WI38 (cell line): Measurements from ENCODE around the gene NT5C1A.

ENCODE experiments used
- H3K4me3 ChIP-seq: 2 replicates; pipeline ENCODE4 v1.5.1; 2011; ENCODE audit warnings: low read depth, mild to moderate bottlenecking, control low read depth, low read length
- CTCF ChIP-seq: IDR thresholded peaks from 2 replicates; pipeline ENCODE4 v1.5.1; 2012; ENCODE audit warnings: low read depth, mild to moderate bottlenecking, control low read depth, low read length

The NT5C1A gene

GRCh38 chr1:39613250-39613649 is 58.7 kb downstream of the NT5C1A start:
- TF ChIP-seq CTCF, result no peak
- H3K4me3 ChIP-seq, result no peak overlapping the region

GRCh38 chr1:39609618-39610331 is 62.1 kb downstream of the NT5C1A start:
- peak; percentile 49 for TF ChIP-seq CTCF
- H3K4me3 ChIP-seq, result no peak overlapping the region
